22Rv1 (cell line): ENCODE results near the gene RIOK3.

ENCODE experiments used
- H3K27ac ChIP-seq: fragments of 450-650 bp; 2 replicates; pipeline ENCODE4 v1.5.1; 2017
- CTCF ChIP-seq: fragments of 450-650 bp; IDR thresholded peaks from 2 replicates; pipeline ENCODE4 v1.5.1; 2017; ENCODE audit warnings: mild to moderate bottlenecking
- ZFX ChIP-seq: fragments of 450-650 bp; IDR thresholded peaks from 2 replicates; pipeline ENCODE4 v1.6.1; 2017; ENCODE audit warnings: antibody characterized with exemption, borderline replicate concordance

RIOK3 gene

GRCh38 chr18:23521907-23522306 lies 68.8 kb downstream of the RIOK3 start:
- TF ChIP-seq CTCF, result no peak
- TF ChIP-seq ZFX, result no peak
- no peak overlapping the region for H3K27ac ChIP-seq

DNA sequence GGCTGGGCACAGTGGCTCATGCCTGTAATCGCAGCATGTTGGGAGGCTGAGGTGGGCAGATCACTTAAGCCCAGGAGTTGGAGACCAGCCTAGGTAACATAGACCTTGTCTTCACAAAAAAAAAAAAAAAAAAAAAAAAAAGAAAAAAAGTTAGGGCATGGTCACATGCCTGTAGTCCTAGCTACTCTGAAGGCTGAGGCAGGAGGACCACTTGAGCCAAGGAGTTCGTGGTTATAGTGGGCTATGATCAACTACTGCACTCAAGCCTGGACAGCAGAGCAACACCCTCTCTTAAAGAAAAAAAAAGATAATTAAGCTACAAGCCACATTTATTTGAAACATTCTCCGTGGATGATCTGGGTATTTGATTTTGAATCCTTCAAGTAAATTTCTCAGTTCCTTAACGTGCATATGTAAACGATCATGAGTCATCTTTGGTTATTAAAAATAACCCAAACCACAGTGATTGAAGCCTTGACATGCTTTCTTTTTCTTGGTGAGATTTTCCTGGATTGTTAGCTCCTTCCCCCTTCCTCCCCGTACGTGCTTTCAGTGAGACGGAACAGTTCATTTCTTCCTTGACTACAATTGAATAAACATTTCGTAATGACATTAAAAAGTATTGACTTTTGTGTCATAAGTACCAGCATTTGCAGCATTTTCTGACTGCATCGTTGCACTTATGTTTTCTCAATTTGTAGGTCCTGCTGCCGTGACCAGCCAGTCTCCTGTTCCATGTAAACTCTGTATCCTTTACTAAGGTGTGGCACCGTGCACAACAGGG lies 70.5 kb downstream of the RIOK3 start:
- TF ChIP-seq CTCF (no peak), ZFX (no peak)
- no peak overlapping the region for H3K27ac ChIP-seq

- no peak overlapping the region for H3K27ac ChIP-seq
- TF ChIP-seq CTCF (no peak), ZFX (no peak)
Observed at GRCh38 chr18:23524213-23524707, 71.2 kb downstream of the RIOK3 start.

DNA sequence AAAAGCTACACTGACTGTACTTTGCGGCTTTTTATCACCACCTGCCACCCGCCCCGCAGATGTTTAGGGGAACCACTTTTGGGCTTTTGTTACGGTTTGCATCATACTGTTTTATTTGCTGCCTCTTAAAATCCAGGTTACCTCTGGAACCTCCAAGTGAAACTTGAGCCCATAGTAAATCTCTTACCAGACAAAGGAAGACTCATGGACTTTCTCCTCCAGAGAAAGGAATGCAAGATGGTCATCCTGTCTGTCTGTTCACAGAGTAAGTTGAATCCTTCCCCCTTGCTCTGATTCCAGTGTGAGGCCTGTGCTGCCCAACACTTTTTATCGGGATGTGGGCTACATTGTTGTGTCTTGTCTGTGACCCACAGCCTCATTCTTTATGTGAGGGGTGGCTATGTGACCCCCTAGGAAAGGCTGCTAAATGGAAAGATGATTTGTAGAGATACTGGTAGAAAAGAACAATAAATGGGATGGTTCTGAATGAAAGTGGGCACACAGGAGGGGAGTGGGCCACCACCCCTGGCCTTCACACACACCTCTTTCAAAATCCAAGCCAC lies 73.5 kb downstream of the RIOK3 start:
- TF ChIP-seq CTCF (no peak), ZFX (no peak)
- no peak overlapping the region for H3K27ac ChIP-seq

DNA sequence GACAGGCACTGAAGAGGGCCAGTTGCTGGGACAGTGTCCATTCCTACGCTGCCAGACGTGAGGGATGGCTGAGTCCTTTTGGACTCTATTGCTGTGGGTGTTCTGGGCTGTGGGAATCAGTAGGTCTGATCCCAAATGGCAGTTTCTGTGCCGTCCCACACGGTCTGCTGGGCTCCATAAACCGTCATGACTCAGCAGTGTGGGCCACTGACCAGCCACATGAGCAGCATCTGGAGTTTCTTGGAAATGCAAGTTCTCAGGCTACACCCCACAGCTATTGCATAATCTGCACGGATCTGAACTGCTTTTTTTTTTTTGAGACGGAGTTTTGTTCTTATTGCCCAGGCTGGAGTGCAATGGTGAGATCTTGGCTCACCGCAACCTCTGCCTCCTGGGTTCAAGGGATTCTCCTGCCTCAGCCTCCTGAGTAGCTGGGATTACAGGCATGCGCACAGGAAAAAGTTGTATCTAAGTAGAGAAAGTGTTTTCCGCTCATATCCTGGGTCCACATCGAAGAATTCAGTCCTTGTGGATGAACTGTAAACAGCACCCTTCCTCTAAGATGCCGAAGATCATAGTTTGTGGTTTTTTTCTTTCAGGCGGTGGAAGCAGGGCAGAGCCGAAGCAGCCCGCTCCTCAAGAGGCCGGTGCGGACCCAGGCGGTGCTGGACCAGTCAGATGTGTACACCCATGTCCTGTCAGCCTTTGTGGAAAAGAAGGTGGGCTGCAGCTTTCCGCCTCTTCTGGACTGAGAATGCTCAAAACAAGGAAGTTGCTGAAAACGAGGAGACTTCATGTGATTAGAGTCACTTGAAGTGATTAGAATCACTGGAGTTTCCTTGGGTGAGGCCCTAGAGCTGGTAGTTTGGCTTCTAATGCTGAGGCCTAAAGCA lies 75.7 kb downstream of the RIOK3 start:
- no peak overlapping the region for H3K27ac ChIP-seq
- no peak for TF ChIP-seq ZFX

DNA sequence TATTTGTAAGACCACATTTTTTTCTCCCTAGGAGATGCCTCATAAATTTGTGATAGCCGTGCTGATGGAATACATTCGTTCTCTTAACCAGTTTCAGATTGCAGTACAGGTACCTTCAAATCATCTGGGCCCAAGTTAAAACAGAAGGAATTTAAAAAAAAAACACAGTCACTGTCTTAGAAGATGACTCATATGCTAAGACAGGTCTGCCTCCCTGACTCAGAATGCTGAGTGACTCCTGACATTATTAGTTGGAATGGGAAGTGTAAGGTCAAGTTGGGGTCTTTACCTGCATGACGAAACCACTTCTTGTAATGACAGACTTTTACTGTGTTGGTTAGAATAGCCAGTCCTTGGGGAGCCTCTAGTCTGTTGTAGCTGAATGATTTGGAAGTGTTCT lies 76.5 kb downstream of the RIOK3 start:
- no peak overlapping the region for H3K27ac ChIP-seq
- no peak for TF ChIP-seq CTCF
- TF ChIP-seq ZFX, result no peak

DNA sequence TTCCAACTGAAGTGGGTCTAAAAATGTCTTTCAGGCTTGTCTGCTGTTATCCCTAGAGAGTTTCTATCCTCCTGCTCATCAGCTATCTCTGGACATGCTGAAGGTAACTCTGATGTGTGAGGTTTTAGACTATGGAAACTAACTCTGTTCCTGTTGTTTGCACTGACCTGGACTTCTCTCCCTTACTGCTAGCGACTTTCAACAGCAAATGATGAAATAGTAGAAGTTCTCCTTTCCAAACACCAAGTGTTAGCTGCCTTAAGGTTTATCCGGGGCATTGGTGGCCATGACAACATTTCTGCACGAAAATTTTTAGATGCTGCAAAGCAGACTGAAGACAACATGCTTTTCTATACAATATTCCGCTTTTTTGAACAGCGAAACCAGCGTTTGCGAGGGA lies 77.1 kb downstream of the RIOK3 start:
- no peak overlapping the region for H3K27ac ChIP-seq
- no peak for TF ChIP-seq CTCF
- no peak for TF ChIP-seq ZFX
